H1 (cell line): ENCODE data around the gene COMT. TPM values are rescaled to one million over a fixed set of nuclear protein-coding genes. Genes with fewer than 3 reads are reported as not detected.

ENCODE experiments used
- CTCF ChIA-PET: fragments of 300-600 bp; sonication (Branson Sonifier 250); formaldehyde crosslinking; loops from one replicate; lab custom pipeline; 2021; ENCODE audit not compliant: partially characterized antibody; lab: Charles Lee
- POLR2A ChIA-PET: fragments of 300-600 bp; sonication (Branson Sonifier 250); formaldehyde crosslinking; loops from one replicate; lab custom pipeline; 2021; ENCODE audit warnings: inconsistent platforms; ENCODE audit not compliant: partially characterized antibody; lab: Charles Lee
- DNase-seq, 2 experiments: peaks; one replicate each; pipeline versions ENCODE4 v3.0.0 to v3.0.0-alpha.2; 2010 to 2022; ENCODE audit warnings: low spot score in 2 of 2, low read depth in 1 of 2, mixed read lengths in 1 of 2
- FAIRE-seq: peaks from 2 replicates; lab custom pipeline; 2011; peaks lifted over from hg19 to GRCh38; lab: Jason Lieb, UNC
- H2AFZ ChIP-seq: 2 replicates; pipeline ENCODE4 v1.8.1; 2012; ENCODE audit warnings: low read length, inconsistent platforms
- H2AK5ac ChIP-seq: 2 replicates; pipeline ENCODE4 v1.6.1; 2013; ENCODE audit warnings: low read depth, low read length
- H2BK120ac ChIP-seq: replicated peaks from 2 replicates; pipeline ENCODE3; 2013; ENCODE audit warnings: low read depth, low read length, inconsistent platforms
- H2BK12ac ChIP-seq: 2 replicates; pipeline ENCODE4 v1.6.1; 2013; ENCODE audit warnings: low read depth, low read length
- H2BK15ac ChIP-seq: 2 replicates; pipeline ENCODE4 v1.6.1; 2013; ENCODE audit warnings: low read length
- H2BK20ac ChIP-seq: 2 replicates; pipeline ENCODE4 v1.6.1; 2013; ENCODE audit warnings: low read length
- H2BK5ac ChIP-seq: 2 replicates; pipeline ENCODE4 v1.6.1; 2013; ENCODE audit warnings: low read depth, low read length
- H3K14ac ChIP-seq: 2 replicates; pipeline ENCODE4 v1.6.1; 2013; ENCODE audit warnings: inconsistent platforms; ENCODE audit not compliant: insufficient read length
- H3K18ac ChIP-seq: 2 replicates; pipeline ENCODE4 v1.6.1; 2013; ENCODE audit warnings: low read length; ENCODE audit errors: extremely low read depth
- H3K23ac ChIP-seq: 2 replicates; pipeline ENCODE4 v1.6.1; 2013; ENCODE audit warnings: inconsistent platforms; ENCODE audit not compliant: insufficient read length
- H3K23me2 ChIP-seq: 2 replicates; pipeline ENCODE4 v1.6.1; 2013; ENCODE audit warnings: low read depth, low read length
- H3K27ac ChIP-seq: 2 replicates; pipeline ENCODE4 v1.6.1; 2011; ENCODE audit warnings: low read depth, low read length, inconsistent platforms
- H3K27me3 ChIP-seq, 4 experiments: replicated peaks in 1 of 4; 1 replicate in 1 of 4; 2 replicates in 3 of 4; pipeline versions ENCODE4 v1.6.1 to v1.8.1; 2011 to 2013; ENCODE audit warnings: low read length in 3 of 4, mild to moderate bottlenecking in 3 of 4, inconsistent platforms in 2 of 4, mixed read lengths in 2 of 4, moderate library complexity in 1 of 4; ENCODE audit not compliant: control insufficient read depth in 3 of 4, insufficient read depth in 3 of 4; ENCODE audit errors: extremely low read depth in 1 of 4
- H3K36me3 ChIP-seq, 4 experiments: 2 replicates each; pipeline versions ENCODE4 v1.6.1 to v1.8.1; 2011 to 2013; ENCODE audit warnings: mild to moderate bottlenecking in 4 of 4, low read length in 3 of 4, moderate library complexity in 2 of 4, control low read depth in 1 of 4, inconsistent platforms in 1 of 4; ENCODE audit not compliant: insufficient read depth in 4 of 4, control insufficient read depth in 2 of 4
- H3K4ac ChIP-seq: replicated peaks from 2 replicates; pipeline ENCODE3; 2013; ENCODE audit warnings: low read length, low read depth, mixed read lengths, inconsistent platforms; ENCODE audit not compliant: insufficient read length
- H3K4me1 ChIP-seq, 4 experiments: replicated peaks in 1 of 4; 1 replicate in 1 of 4; 2 replicates in 3 of 4; pipeline versions ENCODE4 v1.6.1 to v1.8.1; 2011 to 2013; ENCODE audit warnings: low read length in 3 of 4, inconsistent platforms in 2 of 4, mixed read lengths in 1 of 4; ENCODE audit not compliant: insufficient read depth in 4 of 4, control insufficient read depth in 3 of 4
- H3K4me2 ChIP-seq, 2 experiments: 2 replicates each; pipeline versions ENCODE4 v1.6.1 to v1.8.1; 2011 to 2013; ENCODE audit warnings: low read depth in 2 of 2, low read length in 2 of 2, control low read depth in 1 of 2, inconsistent platforms in 1 of 2, mild to moderate bottlenecking in 1 of 2; ENCODE audit not compliant: insufficient read depth in 1 of 2
- H3K4me3 ChIP-seq, 4 experiments: fragments of 200-600, 300-600 bp in 1 of 4; sonication (generic), shearing (Covaris generic), sonication (Bioruptor Twin) in 1 of 4; 2 replicates each; pipeline versions ENCODE4 v1.5.1 to v1.8.1; 2011 to 2016; ENCODE audit warnings: low read length in 4 of 4, low read depth in 3 of 4, control low read depth in 2 of 4, inconsistent platforms in 2 of 4, mild to moderate bottlenecking in 2 of 4, mixed read lengths in 1 of 4, moderate library complexity in 1 of 4; ENCODE audit not compliant: insufficient read depth in 2 of 4; ENCODE audit errors: extremely low read depth in 1 of 4
- H3K56ac ChIP-seq: replicated peaks from 2 replicates; pipeline ENCODE3; 2013; ENCODE audit warnings: low read depth, mild to moderate bottlenecking, mixed read lengths, low read length, inconsistent platforms; ENCODE audit not compliant: insufficient read length
- H3K79me1 ChIP-seq: 2 replicates; pipeline ENCODE4 v1.6.1; 2013; ENCODE audit warnings: low read depth, low read length, control low read depth
- H3K79me2 ChIP-seq, 2 experiments: 2 replicates each; pipeline versions ENCODE4 v1.6.1 to v1.8.1; 2012 to 2013; ENCODE audit warnings: low read length in 2 of 2, mild to moderate bottlenecking in 2 of 2, inconsistent platforms in 1 of 2; ENCODE audit not compliant: insufficient read depth in 2 of 2, control insufficient read depth in 1 of 2
- H3K9ac ChIP-seq, 4 experiments: replicated peaks in 1 of 4; 1 replicate in 1 of 4; 2 replicates in 3 of 4; pipeline versions ENCODE4 v1.6.1 to v1.8.1; 2011 to 2013; ENCODE audit warnings: low read depth in 3 of 4, low read length in 3 of 4, control low read depth in 2 of 4, mild to moderate bottlenecking in 2 of 4, moderate library complexity in 2 of 4, inconsistent platforms in 1 of 4; ENCODE audit errors: extremely low read depth in 1 of 4
- H3K9me3 ChIP-seq, 2 experiments: 2 replicates each; pipeline versions ENCODE4 v1.6.1 to v1.8.1; 2012 to 2013; ENCODE audit warnings: mild to moderate bottlenecking in 2 of 2, moderate library complexity in 2 of 2, control low read depth in 1 of 2, inconsistent platforms in 1 of 2, low read depth in 1 of 2, low read length in 1 of 2, mixed read lengths in 1 of 2; ENCODE audit not compliant: insufficient read depth in 2 of 2
- H4K20me1 ChIP-seq, 2 experiments: replicated peaks in 1 of 2; 2 replicates each; pipeline versions ENCODE3 to v1.8.1; 2011 to 2013; ENCODE audit warnings: inconsistent platforms in 2 of 2, low read length in 2 of 2, mild to moderate bottlenecking in 1 of 2; ENCODE audit not compliant: insufficient read depth in 2 of 2, control insufficient read depth in 1 of 2
- H4K5ac ChIP-seq: 2 replicates; pipeline ENCODE4 v1.6.1; 2013; ENCODE audit warnings: low read length, low read depth, mixed read lengths, inconsistent platforms; ENCODE audit not compliant: insufficient read length
- H4K8ac ChIP-seq: 2 replicates; pipeline ENCODE4 v1.8.0; 2013; ENCODE audit warnings: mild to moderate bottlenecking, moderate library complexity, low read length, inconsistent platforms; ENCODE audit not compliant: insufficient read depth; ENCODE audit errors: extremely low read depth
- H4K91ac ChIP-seq: replicated peaks from 2 replicates; pipeline ENCODE3; 2013; ENCODE audit warnings: low read length, mixed read lengths, inconsistent platforms; ENCODE audit not compliant: insufficient read length
- CBX8 ChIP-seq: fragments of 300-800, 300-1000 bp; sonication (generic); IDR thresholded peaks from 2 replicates; pipeline ENCODE4 v1.7.1; 2016; ENCODE audit warnings: low read depth, low read length, borderline replicate concordance
- E2F6 ChIP-seq: IDR thresholded peaks from 2 replicates; pipeline ENCODE4 v1.6.1; 2012; ENCODE audit warnings: inconsistent platforms
- GTF2F1 ChIP-seq: IDR thresholded peaks from 2 replicates; pipeline ENCODE4 v1.6.1; 2012; ENCODE audit warnings: low read depth, low read length, improper control_type of control experiment, borderline replicate concordance
- HDAC6 ChIP-seq: IDR thresholded peaks from one replicate; pipeline ENCODE4 v1.7.1; 2012; ENCODE audit warnings: low read depth, mild to moderate bottlenecking, inconsistent platforms, low read length, moderate library complexity
- KDM4A ChIP-seq: IDR thresholded peaks from one replicate; pipeline ENCODE4 v1.7.1; 2012; ENCODE audit warnings: low read depth, mild to moderate bottlenecking, moderate library complexity, low read length, inconsistent platforms; ENCODE audit not compliant: severe bottlenecking
- KDM5A ChIP-seq: fragments of 200-600 bp; IDR thresholded peaks from 2 replicates; pipeline ENCODE4 v1.7.1; 2012; ENCODE audit warnings: mild to moderate bottlenecking, low read length, inconsistent platforms, mixed read lengths
- RFX5 ChIP-seq: IDR thresholded peaks from 2 replicates; pipeline ENCODE4 v1.6.1; 2011; ENCODE audit warnings: low read depth, low read length, improper control_type of control experiment, borderline replicate concordance
- SIX5 ChIP-seq: IDR thresholded peaks from 2 replicates; pipeline ENCODE4 v1.6.1; 2011; ENCODE audit warnings: mild to moderate bottlenecking, low read depth, low read length
- SRF ChIP-seq: IDR thresholded peaks from 2 replicates; pipeline ENCODE4 v1.6.1; 2011; ENCODE audit warnings: mild to moderate bottlenecking, low read depth, low read length, moderate library complexity
- TAF1 ChIP-seq: IDR thresholded peaks from 2 replicates; pipeline ENCODE4 v1.6.1; 2011; ENCODE audit warnings: mild to moderate bottlenecking, low read depth, low read length
- TEAD4 ChIP-seq: IDR thresholded peaks from 2 replicates; pipeline ENCODE4 v1.6.1; 2012; ENCODE audit warnings: low read depth, low read length, inconsistent platforms, mixed read lengths
- ZNF274 ChIP-seq: IDR thresholded peaks from 2 replicates; pipeline ENCODE4 v1.7.0; 2012; ENCODE audit warnings: low read length, borderline replicate concordance; ENCODE audit errors: extremely low read depth
- WGBS, 2 experiments: shearing (Covaris generic) in 1 of 2; methylation state at CpG; one replicate each; pipeline versions ENCODE4 v1.1.6 to v1.1.7; 2013 to 2015; ENCODE audit warnings: low lambda C conversion rate in 2 of 2, mixed read lengths in 2 of 2, inconsistent platforms in 1 of 2, low coverage in 1 of 2, missing lambda C conversion rate in 1 of 2; ENCODE audit not compliant: insufficient replicate concordance in 2 of 2, insufficient coverage in 1 of 2, insufficient read length in 1 of 2; ENCODE audit errors: extremely low coverage in 1 of 2, missing lambda C conversion rate in 1 of 2; 5-methylcytosine and 5-hydroxymethylcytosine counted together
- polyA plus RNA-seq, 7 experiments: library from polyadenylated mRNA; depleted of rRNA in 3 of 7; stranded (reverse) in 5 of 7; unstranded in 2 of 7; fragments of >200 nt in 5 of 7; fragments of 200-250 nt in 2 of 7; gene quantifications; 1 replicate in 5 of 7; 2 replicates in 1 of 7; 4 replicates in 1 of 7; pipeline versions ENCODE4 v1.2.1 to v1.2.3, GENCODE V29; 2011 to 2013; ENCODE audit warnings: missing spikeins in 2 of 7, mixed read lengths in 2 of 7
- total RNA-seq: library from RNA; stranded (reverse); fragmentation: NEBNext Ultra II Directional; extraction: Animal tissue kit (Norgen Biotek cat#: 25700); gene quantifications from 2 replicates; pipeline ENCODE4 v1.2.1, GENCODE V29; 2021
- TF ChIP-seq, protein P1 (sequence below): IDR thresholded peaks from 2 replicates; pipeline ENCODE4 v1.6.1; 2012; ENCODE audit warnings: low read length, inconsistent platforms

Gene COMT
- total and polyA plus RNA-seq, 2 of the 8 experiments (the other 6 are each of a cell fraction or from before 2014, with no cell fraction given) = 15.2 to 33.7 TPM

DNA sequence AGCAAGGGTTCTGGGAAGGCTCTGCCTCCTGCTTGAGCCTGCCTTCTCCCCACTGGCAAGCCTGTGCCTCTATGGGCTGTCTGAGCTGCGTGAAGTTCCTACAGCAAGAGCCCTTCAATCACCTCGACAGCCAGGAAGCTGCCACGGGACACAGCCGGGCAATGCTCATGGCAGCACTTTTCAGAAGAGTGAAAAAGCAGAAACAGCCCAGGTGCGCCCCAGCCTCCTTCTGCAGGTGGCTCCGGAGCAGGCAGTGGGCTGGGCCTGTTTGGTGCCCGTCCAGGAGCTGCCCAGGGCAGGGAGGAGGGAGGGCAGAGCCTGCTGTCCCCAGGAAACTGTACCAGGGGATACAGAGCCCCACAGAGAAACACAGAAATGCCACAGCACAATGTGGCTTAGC is 24.6 kb upstream of the COMT start:
- DNase-seq (no peak), FAIRE-seq (no peak)
- no peak overlapping the region for H3K4me3 ChIP-seq
- no peaks in the 10 kb centered on the region; a peak in 1 of 7 replicates for H3K27me3 ChIP-seq
- H3K56ac ChIP-seq = no peak overlapping the region
- no peaks in the 10 kb centered on the region for H3K79me2 ChIP-seq
- H3K9me3 ChIP-seq = no peaks in the 10 kb centered on the region
- H4K20me1 ChIP-seq = no peaks in the 10 kb centered on the region
- no peak overlapping the region for H3K27ac ChIP-seq
- no peak overlapping the region for H3K9ac ChIP-seq
- H3K23me2 ChIP-seq = no peaks in the 10 kb centered on the region
- H3K4me2 ChIP-seq = no peak overlapping the region
- no peak overlapping the region for H3K14ac ChIP-seq
- no peak overlapping the region for H3K4ac ChIP-seq
- H3K18ac ChIP-seq = no peak overlapping the region; the same call in 1 of the 2 replicates
- no peaks in the 10 kb centered on the region; the same call in 1 of the 2 replicates for H3K79me1 ChIP-seq
- no peak overlapping the region for H2AK5ac ChIP-seq
- POLR2A ChIA-PET = no interaction called here
- H2BK20ac ChIP-seq = no peak overlapping the region
- no peak overlapping the region for H4K8ac ChIP-seq
- no peak overlapping the region for H4K5ac ChIP-seq
- no peaks in the 10 kb centered on the region for H3K36me3 ChIP-seq
- no peak overlapping the region for H2BK15ac ChIP-seq
- no peak overlapping the region for H3K23ac ChIP-seq
- no peak overlapping the region for H2BK12ac ChIP-seq
- no peaks in the 10 kb centered on the region for H3K4me1 ChIP-seq
- no peak overlapping the region for H2BK120ac ChIP-seq
- H2AFZ ChIP-seq = no peak overlapping the region
- CTCF ChIA-PET = interaction anchor here (1.0 to 10.9 kb wide), 8 partner anchors 13 to 186 kb away, joined by 3 to 145 read pairs (median 6); no protein-coding TSS in a partner anchor
- WGBS, 2 experiments = 85% methylated on average over 7 of the region's 7 CpGs; no CpG with 5 or more reads in 1 of the 2 experiments
- no peak overlapping the region for H4K91ac ChIP-seq
- no peak overlapping the region for H2BK5ac ChIP-seq
- TF ChIP-seq GTF2F1 = no peak
- TF ChIP-seq E2F6 = no peak
- no peak for TF ChIP-seq KDM4A
- no peak for TF ChIP-seq RFX5
- no peak for TF ChIP-seq SIX5
- no peak for TF ChIP-seq HDAC6
- no peak for TF ChIP-seq TEAD4
- TF ChIP-seq TAF1 = no peak
- TF ChIP-seq SRF = no peak
- no peak for TF ChIP-seq KDM5A
- TF ChIP-seq, protein P1, sequence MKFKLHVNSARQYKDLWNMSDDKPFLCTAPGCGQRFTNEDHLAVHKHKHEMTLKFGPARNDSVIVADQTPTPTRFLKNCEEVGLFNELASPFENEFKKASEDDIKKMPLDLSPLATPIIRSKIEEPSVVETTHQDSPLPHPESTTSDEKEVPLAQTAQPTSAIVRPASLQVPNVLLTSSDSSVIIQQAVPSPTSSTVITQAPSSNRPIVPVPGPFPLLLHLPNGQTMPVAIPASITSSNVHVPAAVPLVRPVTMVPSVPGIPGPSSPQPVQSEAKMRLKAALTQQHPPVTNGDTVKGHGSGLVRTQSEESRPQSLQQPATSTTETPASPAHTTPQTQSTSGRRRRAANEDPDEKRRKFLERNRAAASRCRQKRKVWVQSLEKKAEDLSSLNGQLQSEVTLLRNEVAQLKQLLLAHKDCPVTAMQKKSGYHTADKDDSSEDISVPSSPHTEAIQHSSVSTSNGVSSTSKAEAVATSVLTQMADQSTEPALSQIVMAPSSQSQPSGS = no peak
- no peak for TF ChIP-seq ZNF274
- no peak for TF ChIP-seq CBX8
